HG03045 (cell line): ENCODE data around the gene UBE2D2.
"Not testable (repeated sequence)": the region's sequence is repeated elsewhere in the genome, so short reads cannot be mapped to it uniquely, and the experiment has no call there.

Experiments
- ATAC-seq: cut with Tn5 transposase; IDR thresholded peaks from one replicate; pipeline ENCODE4 v1.9.1; 2021; ENCODE audit warnings: mild to moderate bottlenecking, moderate library complexity; ENCODE audit not compliant: unreplicated experiment

Gene UBE2D2

GRCh38 chr5:139578325-139578724, 17.2 kb downstream of the UBE2D2 start:
- ATAC-seq: no peak

GRCh38 chr5:139582181-139582580, 21.0 kb downstream of the UBE2D2 start:
- not testable (repeated sequence) for ATAC-seq

DNA sequence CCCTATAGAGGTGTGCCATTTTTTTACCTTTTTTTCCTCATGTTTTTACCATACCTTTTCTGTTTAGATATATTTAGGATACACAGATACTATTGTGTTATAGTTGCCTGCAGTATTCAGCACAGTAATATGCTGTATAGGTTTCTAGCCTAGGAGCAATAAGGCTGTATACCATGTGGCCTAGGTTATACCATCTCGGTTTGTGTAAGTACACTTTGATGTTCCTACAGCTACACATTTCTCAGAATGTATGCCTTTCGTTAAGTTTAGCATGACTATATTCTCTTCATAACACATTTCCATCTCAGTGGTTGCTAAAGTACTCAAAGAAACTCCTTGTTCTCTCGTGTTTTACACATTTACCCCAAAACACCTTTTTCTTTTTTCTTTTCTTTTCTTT, 23.0 kb downstream of the UBE2D2 start:
- ATAC-seq: no peak

DNA sequence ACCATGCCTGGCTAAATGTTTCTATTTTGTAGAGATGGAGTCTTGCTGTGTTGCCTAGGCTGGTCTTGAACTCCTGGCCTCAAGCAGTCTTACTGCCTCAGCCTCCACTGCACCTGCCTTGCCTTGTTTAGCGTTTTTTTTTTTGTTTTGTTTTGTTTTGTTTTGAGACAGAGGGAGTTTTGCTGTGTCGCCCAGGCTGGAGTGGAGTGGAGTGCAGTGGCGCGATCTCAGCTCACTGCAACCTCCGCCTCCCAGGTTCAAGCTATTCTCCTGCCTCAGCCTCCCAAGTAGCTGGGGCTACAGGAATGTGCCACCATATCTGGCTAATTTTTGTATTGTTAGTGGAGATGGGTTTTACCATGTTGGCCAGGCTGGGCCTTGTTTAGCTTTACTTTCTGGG, 27.0 kb downstream of the UBE2D2 start:
- not testable (repeated sequence) for ATAC-seq

GRCh38 chr5:139588962-139589361, 27.8 kb downstream of the UBE2D2 start:
- ATAC-seq: no peak

DNA sequence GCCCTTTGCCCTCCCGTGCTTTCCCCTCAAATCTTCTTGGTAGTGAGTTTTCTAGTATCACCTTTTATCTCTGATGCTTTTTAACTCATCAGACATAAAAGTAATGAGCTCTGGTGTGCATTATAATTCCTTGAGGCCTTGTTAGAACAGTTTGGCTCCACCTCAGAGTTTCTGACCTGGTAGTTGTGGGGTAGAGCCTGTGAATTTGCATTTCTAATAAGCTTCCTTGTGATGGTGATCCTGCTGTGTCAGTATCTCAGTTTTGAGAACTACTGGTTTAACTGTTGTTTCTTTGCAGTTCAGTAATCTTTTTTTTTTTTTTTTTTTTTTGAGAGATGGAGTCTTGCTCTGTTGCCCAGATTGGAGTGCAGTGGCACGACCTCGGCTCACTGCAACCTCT, 31.1 kb downstream of the UBE2D2 start:
- no peak for ATAC-seq

GRCh38 chr5:139593076-139593475, 31.9 kb downstream of the UBE2D2 start:
- ATAC-seq: not testable (repeated sequence)

GRCh38 chr5:139593716-139594319, 32.7 kb downstream of the UBE2D2 start:
- no peak for ATAC-seq

DNA sequence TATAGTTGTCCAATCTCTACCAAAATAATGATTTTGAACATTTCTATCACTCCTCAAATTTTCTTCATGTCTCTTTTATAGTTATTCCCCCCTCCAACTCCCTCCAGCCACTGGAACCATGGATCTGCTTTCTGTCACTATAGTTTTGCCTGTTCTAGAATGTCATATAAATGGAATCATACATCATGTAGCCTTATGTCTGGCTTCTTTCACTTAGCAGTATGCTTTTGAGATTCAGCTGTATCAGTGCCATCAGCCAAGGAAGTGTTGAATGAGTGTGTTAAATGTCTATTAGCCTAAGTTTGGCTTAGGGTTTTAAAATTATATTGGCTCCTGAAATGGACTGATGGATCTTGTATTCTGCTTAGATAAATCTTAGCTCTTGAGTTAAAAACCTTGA, 36.0 kb downstream of the UBE2D2 start:
- no peak for ATAC-seq

GRCh38 chr5:139598601-139598965, 37.4 kb downstream of the UBE2D2 start:
- not testable (repeated sequence) for ATAC-seq

- no peak for ATAC-seq
These were observed 39.3 kb downstream of the UBE2D2 start for GRCh38 chr5:139600336-139600949.

- ATAC-seq: no peak
These were observed 40.3 kb downstream of the UBE2D2 start for GRCh38 chr5:139601429-139601828.

GRCh38 chr5:139601948-139602347, 40.8 kb downstream of the UBE2D2 start:
- ATAC-seq: not testable (repeated sequence)

- ATAC-seq: no peak
These were observed 44.7 kb downstream of the UBE2D2 start for GRCh38 chr5:139605887-139606286.

GRCh38 chr5:139611703-139612584, 50.8 kb downstream of the UBE2D2 start:
- no peak for ATAC-seq

- ATAC-seq: no peak
These were observed 58.7 kb downstream of the UBE2D2 start for GRCh38 chr5:139619861-139620260.

DNA sequence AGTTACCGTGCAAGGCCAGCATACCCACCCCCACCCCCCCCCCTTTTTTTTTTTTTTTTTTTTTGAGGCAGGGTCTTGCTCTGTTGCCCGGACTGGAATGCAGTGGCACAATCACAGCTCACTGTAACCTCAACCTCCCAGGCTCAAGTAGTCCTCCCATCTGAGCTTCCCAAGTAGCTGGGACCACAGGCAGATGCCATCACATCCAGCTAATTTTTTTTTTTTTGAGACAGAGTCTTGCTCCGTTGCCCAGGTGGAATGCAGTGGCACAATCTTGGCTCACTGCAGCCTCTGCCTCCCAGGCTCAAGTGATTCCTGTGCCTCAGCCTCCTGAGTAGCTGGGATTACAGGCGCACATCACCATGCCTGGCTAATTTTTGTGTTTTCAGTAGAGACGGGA, 64.3 kb downstream of the UBE2D2 start:
- ATAC-seq: not testable (repeated sequence)

DNA sequence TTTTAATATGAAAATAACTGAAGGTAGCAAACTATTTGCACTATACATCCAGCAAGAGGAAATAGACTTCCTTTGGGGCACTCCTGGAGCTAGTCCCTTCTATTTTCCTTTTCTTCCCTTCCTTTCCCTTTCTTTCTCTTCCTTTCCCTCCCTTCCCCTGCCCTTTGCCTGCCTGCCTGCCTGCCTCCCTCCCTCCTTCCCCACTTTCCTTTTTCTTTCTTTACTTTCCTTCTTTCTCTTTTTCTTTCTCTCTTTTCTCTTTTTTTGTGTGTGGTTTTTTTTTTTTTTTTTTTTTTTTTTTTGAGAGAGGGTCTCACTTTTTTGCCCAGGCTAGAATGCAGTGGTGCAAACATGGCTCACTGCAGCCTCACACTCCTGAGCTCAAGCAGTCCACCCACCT, 69.7 kb downstream of the UBE2D2 start:
- ATAC-seq: no peak

DNA sequence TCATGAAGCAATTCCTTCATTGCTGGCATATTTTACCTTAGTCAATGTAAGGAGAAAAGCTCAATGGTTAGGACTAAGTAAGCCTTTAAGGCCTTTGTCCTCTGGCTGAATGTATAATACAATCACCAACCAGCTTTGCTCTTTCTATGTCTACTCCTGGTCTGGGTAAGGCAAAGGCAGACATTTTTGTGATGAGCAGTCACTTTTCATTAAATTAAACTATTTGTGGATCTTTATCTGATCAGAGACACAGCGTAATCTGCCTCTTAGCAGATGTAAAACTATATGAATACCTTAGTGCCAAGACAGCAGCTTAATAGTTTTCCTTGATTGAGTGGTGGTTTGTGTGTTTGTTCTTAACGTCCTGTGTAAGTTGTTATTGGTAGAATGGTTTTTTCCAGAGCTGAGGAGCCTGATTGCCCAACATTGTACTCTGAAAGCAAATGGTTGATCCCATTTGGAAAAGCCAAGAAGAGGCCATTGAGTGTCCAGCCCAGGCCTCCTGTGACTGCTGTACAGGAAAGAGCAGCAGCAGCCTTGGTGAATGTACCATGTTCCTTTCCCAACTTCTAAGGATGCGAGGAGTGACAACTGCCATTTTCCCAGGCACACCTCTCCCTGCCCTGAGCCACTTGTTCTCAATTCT, 70.5 kb downstream of the UBE2D2 start:
- ATAC-seq: no peak

DNA sequence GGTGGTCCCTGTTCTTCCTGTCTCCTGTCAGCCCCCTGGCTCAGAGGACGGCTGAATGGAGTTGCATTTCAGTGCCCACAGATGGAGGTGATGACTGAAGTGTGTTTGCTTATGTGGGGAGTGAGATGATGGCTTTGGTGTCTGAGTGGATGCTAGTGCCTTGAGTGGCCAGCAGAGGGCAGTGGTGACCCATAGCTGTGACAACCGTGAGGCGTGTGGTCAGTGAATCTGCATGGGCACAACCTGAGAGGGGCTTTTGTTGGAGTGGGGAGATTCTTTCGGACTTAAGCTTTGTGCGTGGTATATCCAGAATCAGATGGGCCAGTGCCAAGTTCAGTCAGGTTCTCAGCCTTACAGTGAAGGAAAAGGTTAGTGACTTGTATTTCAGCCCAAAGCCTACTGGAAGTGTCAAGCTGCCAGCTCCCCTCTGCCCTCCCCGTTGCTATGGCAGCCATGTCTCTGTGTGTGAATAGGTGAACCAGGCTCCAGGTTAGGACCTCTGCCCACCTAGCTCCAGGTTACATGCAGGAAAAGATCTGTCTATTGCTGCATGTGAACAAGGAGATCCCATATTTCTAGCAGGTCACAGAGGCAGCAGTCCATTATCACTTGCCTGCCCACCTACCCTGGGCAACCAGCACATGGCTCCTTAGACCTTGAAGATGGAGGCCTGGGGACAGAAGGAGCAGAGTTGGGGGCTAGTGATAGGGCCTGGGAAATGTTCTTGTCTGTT, 72.3 kb downstream of the UBE2D2 start:
- ATAC-seq: no peak

DNA sequence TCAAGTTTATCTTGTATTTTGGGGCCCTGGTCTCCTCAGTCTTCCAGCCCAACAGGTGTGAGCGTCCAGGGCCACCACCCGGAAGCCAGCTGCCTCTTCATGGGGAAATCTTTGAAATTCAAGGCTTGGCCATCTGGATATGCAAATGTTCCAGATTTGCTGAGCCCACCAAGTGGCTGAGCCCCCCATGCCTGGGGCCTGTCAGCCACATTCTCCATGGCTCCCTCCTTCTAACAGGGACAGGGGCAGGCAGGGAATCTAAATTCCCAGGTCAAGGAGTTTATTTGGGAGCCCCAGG, 72.8 kb downstream of the UBE2D2 start:
- no peak for ATAC-seq
